HepG2 (cell line): ENCODE measurements around the gene ZNF747. TPM values are rescaled to one million over a fixed set of nuclear protein-coding genes. Genes with fewer than 3 reads are reported as not detected.
A peak's percentile ranks its signal among the peaks of the same experiment; 100 is the strongest.

Experiments
- ARNT ChIP-seq: fragments of 450-650 bp; IDR thresholded peaks from 2 replicates; pipeline ENCODE4 v1.6.1; 2017
- ARNT2 ChIP-seq: sonication (generic); formaldehyde crosslinking; IDR thresholded peaks from 2 replicates; pipeline ENCODE4 v1.8.0; 2022; ENCODE audit warnings: mild to moderate bottlenecking, low read depth, missing genetic modification reagents, moderate library complexity
- ARNTL ChIP-seq: sonication (generic); formaldehyde crosslinking; IDR thresholded peaks from 2 replicates; pipeline ENCODE4 v1.4.0; 2020; ENCODE audit warnings: mild to moderate bottlenecking, missing genetic modification reagents
- CENPT ChIP-seq: sonication (generic); formaldehyde crosslinking; IDR thresholded peaks from 2 replicates; pipeline ENCODE4 v1.8.0; 2022; ENCODE audit warnings: low read depth, mild to moderate bottlenecking, moderate library complexity, missing genetic modification reagents
- FOSL2 ChIP-seq: sonication (generic); formaldehyde crosslinking; IDR thresholded peaks from 2 replicates; pipeline ENCODE4 v1.4.0; 2020; ENCODE audit warnings: missing genetic modification reagents
- FOXC1 ChIP-seq: sonication (generic); formaldehyde crosslinking; IDR thresholded peaks from 2 replicates; pipeline ENCODE4 v1.8.0; 2022; ENCODE audit warnings: mild to moderate bottlenecking, missing genetic modification reagents, borderline replicate concordance
- HNF4A ChIP-seq: sonication (generic); formaldehyde crosslinking; IDR thresholded peaks from 2 replicates; pipeline ENCODE4 v1.4.0; 2020; ENCODE audit warnings: missing genetic modification reagents
- ISX ChIP-seq: sonication (generic); formaldehyde crosslinking; conservative IDR thresholded peaks from 2 replicates; pipeline ENCODE4 v1.5.0; 2020; ENCODE audit warnings: missing genetic modification reagents
- MEIS1 ChIP-seq: sonication (generic); formaldehyde crosslinking; IDR thresholded peaks from 2 replicates; pipeline ENCODE4 v1.9.0; 2021; ENCODE audit warnings: mild to moderate bottlenecking, missing genetic modification reagents, moderate library complexity, borderline replicate concordance
- MIER2 ChIP-seq: IDR thresholded peaks from 2 replicates; pipeline ENCODE4 v1.6.1; 2016; ENCODE audit warnings: missing biosample characterization, missing genetic modification reagents
- NFE2L2 ChIP-seq: fragments of 150-350 bp; IDR thresholded peaks from 2 replicates; pipeline ENCODE4 v1.6.1; 2014; ENCODE audit warnings: low read length
- RELA ChIP-seq: sonication (generic); formaldehyde crosslinking; IDR thresholded peaks from 2 replicates; pipeline ENCODE4 v1.4.0; 2020; ENCODE audit warnings: missing genetic modification reagents
- SMARCE1 ChIP-seq: fragments of 450-650 bp; IDR thresholded peaks from 2 replicates; pipeline ENCODE4 v1.6.1; 2017; ENCODE audit warnings: borderline replicate concordance
- SOX5 ChIP-seq: IDR thresholded peaks from 2 replicates; pipeline ENCODE4 v1.6.1; 2016; ENCODE audit warnings: borderline replicate concordance
- TBL1XR1 ChIP-seq: fragments of 150-350 bp; IDR thresholded peaks from 2 replicates; pipeline ENCODE4 v1.6.1; 2014; ENCODE audit warnings: borderline replicate concordance, low read length; ENCODE audit not compliant: partially characterized antibody
- TEAD3 ChIP-seq: optimal IDR thresholded peaks from 2 replicates; pipeline ENCODE3; 2016; ENCODE audit warnings: borderline replicate concordance
- TGIF2 ChIP-seq: IDR thresholded peaks from 2 replicates; pipeline ENCODE4 v1.6.1; 2016; ENCODE audit warnings: control low read depth, missing compliant biosample characterization
- THAP11 ChIP-seq: IDR thresholded peaks from 2 replicates; pipeline ENCODE4 v1.6.1; 2016; ENCODE audit warnings: missing biosample characterization, missing genetic modification reagents
- THYN1 ChIP-seq: sonication (generic); formaldehyde crosslinking; IDR thresholded peaks from 2 replicates; pipeline ENCODE4 v1.8.1; 2023; ENCODE audit warnings: low read depth, mild to moderate bottlenecking, moderate library complexity, missing genetic modification reagents, borderline replicate concordance
- U2AF1 ChIP-seq: fragments of 200-400 bp; formaldehyde crosslinking; optimal IDR thresholded peaks from 2 replicates; pipeline ENCODE3; 2017; ENCODE audit warnings: mild to moderate bottlenecking, low read depth, low read length
- ZFP36 ChIP-seq: fragments of 150-350 bp; IDR thresholded peaks from 2 replicates; pipeline ENCODE4 v1.6.1; 2018; ENCODE audit warnings: borderline replicate concordance, low read length, low read depth; ENCODE audit not compliant: partially characterized antibody
- ZNF20 ChIP-seq: sonication (generic); formaldehyde crosslinking; IDR thresholded peaks from 2 replicates; pipeline ENCODE4 v1.4.0; 2020; ENCODE audit warnings: mild to moderate bottlenecking, moderate library complexity, missing genetic modification reagents
- ZNF260 ChIP-seq: sonication (generic); formaldehyde crosslinking; IDR thresholded peaks from 2 replicates; pipeline ENCODE4 v1.4.0; 2020; ENCODE audit warnings: missing genetic modification reagents, low read depth, mild to moderate bottlenecking, borderline replicate concordance
- ZNF3 ChIP-seq: IDR thresholded peaks from 2 replicates; pipeline ENCODE4 v1.7.0; 2017; ENCODE audit warnings: inconsistent platforms
- ZNF331 ChIP-seq: sonication (generic); formaldehyde crosslinking; IDR thresholded peaks from 2 replicates; pipeline ENCODE4 v1.4.0; 2020; ENCODE audit warnings: missing genetic modification reagents
- ZNF576 ChIP-seq: sonication (generic); formaldehyde crosslinking; IDR thresholded peaks from 2 replicates; pipeline ENCODE4 v1.4.0; 2020; ENCODE audit warnings: mild to moderate bottlenecking, missing genetic modification reagents
- ZSCAN9 ChIP-seq: IDR thresholded peaks from 2 replicates; pipeline ENCODE4 v1.6.1; 2016; ENCODE audit warnings: borderline replicate concordance
- ZZZ3 ChIP-seq: sonication (generic); formaldehyde crosslinking; IDR thresholded peaks from 2 replicates; pipeline ENCODE4 v1.4.0; 2020; ENCODE audit warnings: missing genetic modification reagents, mild to moderate bottlenecking, borderline replicate concordance
- polyA plus RNA-seq, 8 experiments: library from polyadenylated mRNA; depleted of rRNA in 3 of 8; stranded (reverse) in 7 of 8; unstranded in 1 of 8; fragments of >200 nt; fragmentation: Illumina TruSeq in 4 of 8; extraction: Trizol in 4 of 8; gene quantifications; 2 replicates each; pipeline versions ENCODE4 v1.2.1 to v1.2.3, GENCODE V29; 2011 to 2016; ENCODE audit warnings: low read depth in 4 of 8, missing spikeins in 1 of 8, mixed read lengths in 1 of 8; ENCODE audit not compliant: insufficient read depth in 1 of 8
- total RNA-seq, 5 experiments: library from RNA; depleted of rRNA; stranded (reverse); fragments of >200 nt; fragmentation: Illumina TruSeq; extraction: Trizol; gene quantifications; 2 replicates each; pipeline ENCODE4 v1.2.3, GENCODE V29; 2016; ENCODE audit warnings: low read depth in 1 of 5
- TF ChIP-seq, protein P1 (sequence below): sonication (generic); formaldehyde crosslinking; IDR thresholded peaks from 2 replicates; pipeline ENCODE4 v1.8.0; 2022; ENCODE audit warnings: mild to moderate bottlenecking, missing genetic modification reagents, borderline replicate concordance
- TF ChIP-seq, protein P2 (sequence below): fragments of 450-650 bp; IDR thresholded peaks from 2 replicates; pipeline ENCODE4 v1.6.1; 2016
- TF ChIP-seq, protein P3 (sequence below): IDR thresholded peaks from 2 replicates; pipeline ENCODE4 v1.6.1; 2016; ENCODE audit warnings: low read depth, borderline replicate concordance

ZNF747 gene
- total and polyA plus RNA-seq, 2 of the 13 experiments (the other 11 are each of a cell fraction or from before 2014, with no cell fraction given): 7.2 to 10.2 TPM

DNA sequence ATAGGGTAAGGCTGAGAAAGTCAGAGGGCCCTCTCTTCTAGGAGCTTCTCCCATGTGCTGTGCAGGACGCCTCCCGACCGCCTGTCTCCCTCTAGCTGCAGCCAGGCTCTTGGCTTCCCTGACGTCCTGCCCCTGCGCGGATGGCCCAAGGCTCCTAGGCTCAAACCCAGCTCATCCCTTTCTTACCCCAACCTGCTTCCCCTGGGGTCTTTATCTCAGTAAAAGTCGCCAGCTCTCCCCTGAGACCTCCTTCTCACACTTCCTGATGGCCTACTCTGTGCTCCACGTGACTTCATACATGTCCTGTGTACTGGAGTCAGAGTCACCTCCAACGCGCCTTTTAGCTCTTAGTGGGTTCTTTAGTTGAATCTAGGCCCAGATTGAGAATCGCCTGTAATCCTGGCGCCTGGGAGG is 1.1 kb upstream of the ZNF747 start (continued):
- no peak for TF ChIP-seq CENPT (CRISPR knock-in tag)
- no peak for TF ChIP-seq TEAD3 (CRISPR knock-in tag)
- no peak for TF ChIP-seq ZNF331 (CRISPR knock-in tag)
- no peak for TF ChIP-seq MIER2 (CRISPR knock-in tag)
- no peak for TF ChIP-seq MEIS1 (CRISPR knock-in tag)
- 0 out of 2 replicates have a peak, but pooled peaks have one; percentile 30 for TF ChIP-seq ZNF20 (CRISPR knock-in tag)
- TF ChIP-seq FOXC1 (CRISPR knock-in tag): peak; percentile 78; the same call in 1 of the 2 replicates
- TF ChIP-seq THYN1 (CRISPR knock-in tag): no peak
- peak; percentile 85; the same call in 1 of the 2 replicates for TF ChIP-seq ZSCAN9 (CRISPR knock-in tag)
- TF ChIP-seq, protein P1, sequence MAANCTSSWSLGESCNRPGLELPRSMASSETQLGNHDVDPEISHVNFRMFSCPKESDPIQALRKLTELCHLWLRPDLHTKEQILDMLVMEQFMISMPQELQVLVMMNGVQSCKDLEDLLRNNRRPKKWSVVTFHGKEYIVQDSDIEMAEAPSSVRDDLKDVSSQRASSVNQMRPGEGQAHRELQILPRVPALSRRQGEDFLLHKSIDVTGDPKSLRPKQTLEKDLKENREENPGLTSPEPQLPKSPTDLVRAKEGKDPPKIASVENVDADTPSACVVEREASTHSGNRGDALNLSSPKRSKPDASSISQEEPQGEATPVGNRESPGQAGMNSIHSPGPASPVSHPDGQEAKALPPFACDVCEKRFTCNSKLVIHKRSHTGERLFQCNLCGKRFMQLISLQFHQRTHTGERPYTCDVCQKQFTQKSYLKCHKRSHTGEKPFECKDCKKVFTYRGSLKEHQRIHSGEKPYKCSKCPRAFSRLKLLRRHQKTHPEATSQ (CRISPR knock-in tag): no peak
- no peak for TF ChIP-seq ZFP36
- peak; percentile 61; the same call in 1 of the 2 replicates for TF ChIP-seq ARNTL (CRISPR knock-in tag)
- TF ChIP-seq HNF4A (CRISPR knock-in tag): 0 out of 2 replicates have a peak, but pooled peaks have one; percentile 5
- TF ChIP-seq SMARCE1: no peak
- no peak for TF ChIP-seq ARNT
- no peak for TF ChIP-seq ZNF3 (CRISPR knock-in tag)
- TF ChIP-seq FOSL2 (CRISPR knock-in tag): peak; percentile 57; the same call in 1 of the 2 replicates
- peak; percentile 42; the same call in 1 of the 2 replicates for TF ChIP-seq SOX5 (CRISPR knock-in tag)
- TF ChIP-seq TGIF2: peak; percentile 67; the same call in 1 of the 2 replicates
- peak; percentile 45; the same call in 1 of the 2 replicates for TF ChIP-seq ZZZ3 (CRISPR knock-in tag)
- peak; percentile 65; the same call in 1 of the 2 replicates for TF ChIP-seq ARNT2 (CRISPR knock-in tag)
- no peak for TF ChIP-seq NFE2L2
- no peak for TF ChIP-seq TBL1XR1
- TF ChIP-seq, protein P2, sequence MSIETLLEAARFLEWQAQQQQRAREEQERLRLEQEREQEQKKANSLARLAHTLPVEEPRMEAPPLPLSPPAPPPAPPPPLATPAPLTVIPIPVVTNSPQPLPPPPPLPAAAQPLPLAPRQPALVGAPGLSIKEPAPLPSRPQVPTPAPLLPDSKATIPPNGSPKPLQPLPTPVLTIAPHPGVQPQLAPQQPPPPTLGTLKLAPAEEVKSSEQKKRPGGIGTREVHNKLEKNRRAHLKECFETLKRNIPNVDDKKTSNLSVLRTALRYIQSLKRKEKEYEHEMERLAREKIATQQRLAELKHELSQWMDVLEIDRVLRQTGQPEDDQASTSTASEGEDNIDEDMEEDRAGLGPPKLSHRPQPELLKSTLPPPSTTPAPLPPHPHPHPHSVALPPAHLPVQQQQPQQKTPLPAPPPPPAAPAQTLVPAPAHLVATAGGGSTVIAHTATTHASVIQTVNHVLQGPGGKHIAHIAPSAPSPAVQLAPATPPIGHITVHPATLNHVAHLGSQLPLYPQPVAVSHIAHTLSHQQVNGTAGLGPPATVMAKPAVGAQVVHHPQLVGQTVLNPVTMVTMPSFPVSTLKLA: no peak
- TF ChIP-seq THAP11: 0 out of 2 replicates have a peak, but pooled peaks have one; percentile 21
- TF ChIP-seq, protein P3, sequence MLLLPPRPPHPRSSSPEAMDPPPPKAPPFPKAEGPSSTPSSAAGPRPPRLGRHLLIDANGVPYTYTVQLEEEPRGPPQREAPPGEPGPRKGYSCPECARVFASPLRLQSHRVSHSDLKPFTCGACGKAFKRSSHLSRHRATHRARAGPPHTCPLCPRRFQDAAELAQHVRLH (CRISPR knock-in tag): 0 out of 2 replicates have a peak, but pooled peaks have one; percentile 58
- TF ChIP-seq U2AF1: no peak
- TF ChIP-seq ZNF576 (CRISPR knock-in tag): 0 out of 2 replicates have a peak, but pooled peaks have one; percentile 61
- TF ChIP-seq RELA: no peak
- no peak for TF ChIP-seq ISX (CRISPR knock-in tag)
- no peak for TF ChIP-seq ZNF260 (CRISPR knock-in tag)
